ENCODE data around the gene ELF1.

DNA sequence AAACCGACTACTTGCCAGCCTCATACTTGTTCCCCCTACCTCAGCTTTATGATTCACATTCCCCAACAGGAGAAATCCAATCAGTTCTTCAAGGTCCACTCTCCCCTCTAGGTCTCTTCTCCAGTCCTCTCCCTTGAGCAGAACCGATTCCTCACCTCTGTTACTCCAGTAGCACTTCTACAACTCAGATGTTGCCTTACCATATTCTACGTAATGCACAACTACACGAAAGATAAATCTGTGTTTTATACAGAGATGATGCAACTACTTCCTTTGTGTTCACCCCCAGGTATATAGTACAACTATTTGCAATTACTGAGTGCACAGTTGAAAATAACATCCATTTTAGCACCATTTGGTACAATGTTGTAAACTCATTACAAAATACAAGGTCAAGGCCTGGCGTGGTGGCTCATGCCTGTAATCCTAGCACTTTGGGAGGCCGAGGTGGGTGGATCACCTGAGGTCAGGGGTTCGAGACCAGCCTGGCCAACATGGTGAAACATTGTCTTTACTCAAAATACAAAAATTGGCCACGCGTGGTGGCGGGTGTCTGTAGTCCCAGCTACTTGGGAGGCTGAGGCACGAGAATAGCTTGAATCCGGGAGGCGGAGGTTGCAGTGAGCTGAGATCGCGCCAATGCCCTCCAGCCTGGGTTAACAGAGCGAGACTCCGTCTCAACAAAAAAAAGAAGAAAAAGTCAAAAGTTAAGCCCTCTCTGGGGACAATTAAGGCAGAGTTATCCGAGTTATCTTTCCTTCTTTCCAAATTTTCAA, 39.4 kb upstream of the ELF1 start:
- TF ChIP-seq CTCF (IDR thresholded peaks at IDR 0.05; ENCODE audit: low read length), result no peak
- no peak for TF ChIP-seq EZH2 (IDR thresholded peaks at IDR 0.05; ENCODE audit: borderline replicate concordance, low read length)

All from OCI-LY1 (cell line).